ENCODE results near the gene MTFR2.

DNA sequence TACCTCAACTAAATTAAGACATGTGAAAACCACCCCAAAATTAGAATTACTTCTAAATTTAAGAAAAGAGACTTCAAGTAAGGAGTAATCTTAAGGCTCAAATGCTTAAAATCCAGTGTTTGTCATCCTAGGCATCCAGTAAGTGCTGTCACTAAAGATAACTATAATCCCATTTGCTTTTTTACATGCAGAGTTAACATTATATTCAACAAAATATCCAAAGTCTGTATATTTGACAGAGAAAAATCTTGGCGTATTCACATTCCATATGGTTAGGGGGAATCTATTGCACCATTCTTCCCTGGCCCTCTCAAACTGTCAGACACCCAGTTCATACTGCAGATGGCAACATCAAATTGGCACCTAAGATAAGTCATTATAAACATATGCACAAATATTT is 17.4 kb downstream of the MTFR2 start:
- TF ChIP-seq, protein P1, sequence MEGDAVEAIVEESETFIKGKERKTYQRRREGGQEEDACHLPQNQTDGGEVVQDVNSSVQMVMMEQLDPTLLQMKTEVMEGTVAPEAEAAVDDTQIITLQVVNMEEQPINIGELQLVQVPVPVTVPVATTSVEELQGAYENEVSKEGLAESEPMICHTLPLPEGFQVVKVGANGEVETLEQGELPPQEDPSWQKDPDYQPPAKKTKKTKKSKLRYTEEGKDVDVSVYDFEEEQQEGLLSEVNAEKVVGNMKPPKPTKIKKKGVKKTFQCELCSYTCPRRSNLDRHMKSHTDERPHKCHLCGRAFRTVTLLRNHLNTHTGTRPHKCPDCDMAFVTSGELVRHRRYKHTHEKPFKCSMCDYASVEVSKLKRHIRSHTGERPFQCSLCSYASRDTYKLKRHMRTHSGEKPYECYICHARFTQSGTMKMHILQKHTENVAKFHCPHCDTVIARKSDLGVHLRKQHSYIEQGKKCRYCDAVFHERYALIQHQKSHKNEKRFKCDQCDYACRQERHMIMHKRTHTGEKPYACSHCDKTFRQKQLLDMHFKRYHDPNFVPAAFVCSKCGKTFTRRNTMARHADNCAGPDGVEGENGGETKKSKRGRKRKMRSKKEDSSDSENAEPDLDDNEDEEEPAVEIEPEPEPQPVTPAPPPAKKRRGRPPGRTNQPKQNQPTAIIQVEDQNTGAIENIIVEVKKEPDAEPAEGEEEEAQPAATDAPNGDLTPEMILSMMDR (IDR thresholded peaks at IDR 0.05): no peak
- no peak for TF ChIP-seq POLR2A (IDR thresholded peaks at IDR 0.05)
